Astrocyte (in vitro differentiated cells and primary cell): ENCODE measurements around the gene SYNM. TPM values are rescaled to one million over a fixed set of nuclear protein-coding genes. Genes with fewer than 3 reads are reported as not detected.

Source experiments
- DNase-seq: peaks from one replicate; pipeline ENCODE4 v3.0.0-alpha.2; 2010; ENCODE audit warnings: low read depth
- FAIRE-seq: peaks from 2 replicates; lab custom pipeline; 2011; peaks lifted over from hg19 to GRCh38; lab: Jason Lieb, UNC
- H2AFZ ChIP-seq: 2 replicates; pipeline ENCODE4 v1.6.0; 2012; ENCODE audit warnings: low read depth, low read length, inconsistent platforms
- H3K27ac ChIP-seq: 2 replicates; pipeline ENCODE4 v1.5.1; 2011; ENCODE audit warnings: low read depth, low read length, inconsistent platforms
- H3K27me3 ChIP-seq: 2 replicates; pipeline ENCODE4 v1.6.0; 2011; ENCODE audit warnings: low read length, inconsistent platforms; ENCODE audit not compliant: insufficient read depth
- H3K36me3 ChIP-seq: 2 replicates; pipeline ENCODE4 v1.5.1; 2011; ENCODE audit warnings: low read length, inconsistent platforms; ENCODE audit not compliant: insufficient read depth
- H3K4me1 ChIP-seq: 2 replicates; pipeline ENCODE4 v1.5.1; 2011; ENCODE audit warnings: low read length, inconsistent platforms; ENCODE audit not compliant: insufficient read depth
- H3K4me2 ChIP-seq: 2 replicates; pipeline ENCODE4 v1.6.0; 2012; ENCODE audit warnings: low read length, inconsistent platforms
- H3K4me3 ChIP-seq: 2 replicates; pipeline ENCODE4 v1.5.1; 2011; ENCODE audit warnings: low read depth, mild to moderate bottlenecking, low read length, inconsistent platforms; ENCODE audit not compliant: insufficient read depth
- H3K79me2 ChIP-seq: 2 replicates; pipeline ENCODE4 v1.6.0; 2012; ENCODE audit warnings: mild to moderate bottlenecking, low read length, inconsistent platforms; ENCODE audit not compliant: insufficient read depth
- H3K9ac ChIP-seq: 2 replicates; pipeline ENCODE4 v1.6.0; 2012; ENCODE audit warnings: mild to moderate bottlenecking, low read length, inconsistent platforms
- H3K9me3 ChIP-seq: 2 replicates; pipeline ENCODE4 v1.5.1; 2012; ENCODE audit warnings: low read depth, mild to moderate bottlenecking, low read length, inconsistent platforms; ENCODE audit not compliant: insufficient read depth
- H4K20me1 ChIP-seq: 2 replicates; pipeline ENCODE4 v1.6.0; 2012; ENCODE audit warnings: low read length, inconsistent platforms; ENCODE audit not compliant: insufficient read depth
- H3K27ac Mint-ChIP-seq: one replicate; pipeline ENCODE4 v1.8.0; 2021; ENCODE audit warnings: mild to moderate bottlenecking, mixed read lengths; ENCODE audit not compliant: unreplicated experiment
- H3K27me3 Mint-ChIP-seq: one replicate; pipeline ENCODE4 v1.8.0; 2021; ENCODE audit warnings: low read depth, mixed read lengths; ENCODE audit not compliant: unreplicated experiment
- H3K36me3 Mint-ChIP-seq: one replicate; pipeline ENCODE4 v1.8.0; 2021; ENCODE audit warnings: low read depth, mixed read lengths; ENCODE audit not compliant: unreplicated experiment
- H3K4me1 Mint-ChIP-seq: one replicate; pipeline ENCODE4 v1.8.0; 2021; ENCODE audit warnings: low read depth, mixed read lengths; ENCODE audit not compliant: unreplicated experiment
- H3K4me3 Mint-ChIP-seq: one replicate; pipeline ENCODE4 v1.8.0; 2021; ENCODE audit warnings: mild to moderate bottlenecking, moderate library complexity, mixed read lengths; ENCODE audit not compliant: unreplicated experiment
- H3K9me3 Mint-ChIP-seq: one replicate; pipeline ENCODE4 v1.8.0; 2021; ENCODE audit warnings: mild to moderate bottlenecking, mixed read lengths; ENCODE audit not compliant: unreplicated experiment
- EZH2 ChIP-seq: IDR thresholded peaks from 2 replicates; pipeline ENCODE4 v1.6.1; 2012; ENCODE audit warnings: mild to moderate bottlenecking, low read length, inconsistent platforms; ENCODE audit not compliant: insufficient read depth
- total RNA-seq: library from RNA; stranded (reverse); gene quantifications from 2 replicates; pipeline ENCODE4 v1.2.1, GENCODE V29; 2021
- TF ChIP-seq, protein P1 (sequence below): IDR thresholded peaks from 2 replicates; pipeline ENCODE4 v1.5.1; 2011; ENCODE audit warnings: low read depth, mild to moderate bottlenecking, inconsistent platforms, low read length, moderate library complexity; ENCODE audit not compliant: insufficient read depth

Gene SYNM
- total RNA-seq, 1 donor from 2014 or later, result 9.7 TPM

DNA sequence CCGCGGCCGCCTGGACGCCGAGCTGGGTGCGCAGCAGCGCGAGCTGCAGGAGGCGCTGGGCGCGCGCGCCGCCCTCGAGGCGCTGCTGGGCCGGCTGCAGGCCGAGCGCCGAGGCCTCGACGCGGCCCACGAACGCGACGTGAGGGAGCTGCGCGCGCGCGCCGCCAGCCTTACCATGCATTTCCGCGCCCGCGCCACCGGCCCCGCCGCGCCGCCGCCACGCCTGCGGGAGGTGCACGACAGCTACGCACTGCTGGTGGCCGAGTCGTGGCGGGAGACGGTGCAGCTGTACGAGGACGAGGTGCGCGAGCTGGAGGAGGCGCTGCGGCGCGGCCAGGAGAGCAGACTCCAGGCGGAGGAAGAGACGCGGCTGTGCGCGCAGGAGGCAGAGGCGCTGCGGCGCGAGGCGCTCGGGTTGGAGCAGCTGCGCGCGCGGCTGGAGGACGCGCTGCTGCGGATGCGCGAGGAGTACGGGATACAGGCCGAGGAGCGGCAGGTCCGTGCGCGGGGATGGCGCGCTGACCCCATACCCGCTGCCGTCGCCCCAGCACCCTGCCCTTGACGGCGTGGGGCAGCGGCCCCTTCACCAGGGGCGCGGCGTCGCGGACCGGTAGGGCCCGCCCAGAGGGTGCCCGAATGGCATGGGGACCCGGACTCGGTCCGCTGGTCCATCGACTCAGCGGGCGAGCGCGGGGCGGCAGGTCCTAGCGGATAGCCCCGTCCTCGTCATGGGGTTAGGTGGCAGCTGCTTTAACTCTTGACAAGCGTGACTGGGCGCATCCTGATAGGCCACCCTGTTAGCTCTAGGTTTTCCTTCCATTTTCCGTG lies 848 bp downstream of the SYNM start:
- H3K27ac ChIP-seq, result no peak overlapping the region

GRCh38 chr15:99106417-99107220 lies 1.7 kb downstream of the SYNM start:
- peaks cover 5% of the 10 kb centered on the region for H3K27me3 ChIP-seq
- no peaks in the 10 kb centered on the region for H3K79me2 ChIP-seq
- DNase-seq, result no peak
- H3K27ac ChIP-seq, result no peak overlapping the region
- peak overlapping the region; percentile 85 for H3K4me2 ChIP-seq
- Mint-ChIP-seq H3K9me3 (no peaks in the 10 kb centered on the region), H3K27me3 (peaks cover 19% of the 10 kb centered on the region), H3K36me3 (no peaks in the 10 kb centered on the region), H3K4me1 (peaks cover 16% of the 10 kb centered on the region), H3K27ac (peak overlapping the region; percentile 64), H3K4me3 (peak overlapping the region; percentile 80)
- H3K9me3 ChIP-seq, result no peaks in the 10 kb centered on the region
- H2AFZ ChIP-seq, result no peak overlapping the region
- H3K4me1 ChIP-seq, result peaks cover 8% of the 10 kb centered on the region
- peak overlapping the region; percentile 57 for H3K4me3 ChIP-seq
- TF ChIP-seq, protein P1, sequence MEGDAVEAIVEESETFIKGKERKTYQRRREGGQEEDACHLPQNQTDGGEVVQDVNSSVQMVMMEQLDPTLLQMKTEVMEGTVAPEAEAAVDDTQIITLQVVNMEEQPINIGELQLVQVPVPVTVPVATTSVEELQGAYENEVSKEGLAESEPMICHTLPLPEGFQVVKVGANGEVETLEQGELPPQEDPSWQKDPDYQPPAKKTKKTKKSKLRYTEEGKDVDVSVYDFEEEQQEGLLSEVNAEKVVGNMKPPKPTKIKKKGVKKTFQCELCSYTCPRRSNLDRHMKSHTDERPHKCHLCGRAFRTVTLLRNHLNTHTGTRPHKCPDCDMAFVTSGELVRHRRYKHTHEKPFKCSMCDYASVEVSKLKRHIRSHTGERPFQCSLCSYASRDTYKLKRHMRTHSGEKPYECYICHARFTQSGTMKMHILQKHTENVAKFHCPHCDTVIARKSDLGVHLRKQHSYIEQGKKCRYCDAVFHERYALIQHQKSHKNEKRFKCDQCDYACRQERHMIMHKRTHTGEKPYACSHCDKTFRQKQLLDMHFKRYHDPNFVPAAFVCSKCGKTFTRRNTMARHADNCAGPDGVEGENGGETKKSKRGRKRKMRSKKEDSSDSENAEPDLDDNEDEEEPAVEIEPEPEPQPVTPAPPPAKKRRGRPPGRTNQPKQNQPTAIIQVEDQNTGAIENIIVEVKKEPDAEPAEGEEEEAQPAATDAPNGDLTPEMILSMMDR, result no peak
- no peak for TF ChIP-seq EZH2
- peaks cover 16% of the 10 kb centered on the region for H4K20me1 ChIP-seq
- FAIRE-seq, result no peak
- H3K9ac ChIP-seq, result peak overlapping the region; percentile 12
- no peaks in the 10 kb centered on the region for H3K36me3 ChIP-seq

More for the DNA sequence above, 848 bp downstream of the SYNM start:
- Histone ChIP-seq H3K9ac (peak overlapping the region; percentile 12), H3K4me2 (peak overlapping the region; percentile 85), H2AFZ (peak overlapping the region; percentile 89), H3K4me1 (peaks cover 8% of the 10 kb centered on the region), H3K79me2 (no peaks in the 10 kb centered on the region), H3K9me3 (no peaks in the 10 kb centered on the region), H3K4me3 (peak overlapping the region; percentile 57), H3K36me3 (no peaks in the 10 kb centered on the region), H4K20me1 (peaks cover 16% of the 10 kb centered on the region), H3K27me3 (peaks cover 7% of the 10 kb centered on the region)
- peaks cover 13% of the 10 kb centered on the region for H3K4me1 Mint-ChIP-seq
- peaks cover 21% of the 10 kb centered on the region for H3K27me3 Mint-ChIP-seq
- DNase-seq (peak; percentile 65), FAIRE-seq (no peak)
- H3K4me3 Mint-ChIP-seq, result peak overlapping the region; percentile 80
- no peaks in the 10 kb centered on the region for H3K36me3 Mint-ChIP-seq
- H3K9me3 Mint-ChIP-seq, result no peaks in the 10 kb centered on the region
- TF ChIP-seq, protein P1, result no peak
- TF ChIP-seq EZH2, result no peak
- peak overlapping the region; percentile 64 for H3K27ac Mint-ChIP-seq
